Esophagus muscularis mucosa (tissue), 4 donors: ENCODE data around the gene NR2F6. TPM values are rescaled to one million over a fixed set of nuclear protein-coding genes. Genes with fewer than 3 reads are reported as not detected.

Experiments used
- DNase-seq: peaks from one replicate; pipeline ENCODE4 v3.0.0-alpha.2; 2017; ENCODE audit errors: extremely low spot score
- H3K27ac ChIP-seq, 4 donors: fragments of 200-600 bp; sonication (generic); replicated peaks in 1 of 4; 1 replicate in 3 of 4; 2 replicates in 1 of 4; pipeline ENCODE4 v1.5.1; 2016 to 2019; ENCODE audit warnings: mild to moderate bottlenecking in 1 of 4
- H3K27me3 ChIP-seq, 4 donors: fragments of 200-600 bp; sonication (generic); one replicate each; pipeline versions ENCODE4 v1.5.1 to v1.6.0; 2016 to 2019
- H3K36me3 ChIP-seq, 4 donors: fragments of 200-600 bp; sonication (generic); one replicate each; pipeline ENCODE4 v1.5.1; 2016 to 2019
- H3K4me1 ChIP-seq, 4 donors: fragments of 200-600 bp; sonication (generic); one replicate each; pipeline ENCODE4 v1.5.1; 2016 to 2019
- H3K4me3 ChIP-seq, 4 donors: fragments of 200-600 bp; sonication (generic); 1 replicate in 2 of 4; 2 replicates in 2 of 4; pipeline ENCODE4 v1.5.1; 2016 to 2019; ENCODE audit warnings: mild to moderate bottlenecking in 4 of 4, moderate library complexity in 1 of 4
- H3K9me3 ChIP-seq, 4 donors: fragments of 200-600 bp; sonication (generic); 1 replicate in 3 of 4; 2 replicates in 1 of 4; pipeline ENCODE4 v1.5.1; 2016 to 2019
- CTCF ChIP-seq, 3 experiments: fragments of 200-600 bp in 2 of 3; fragments of 450-650 bp in 1 of 3; sonication (generic) in 2 of 3; IDR thresholded peaks; one replicate each; pipeline ENCODE4 v1.5.1; 2017 to 2019; ENCODE audit warnings: antibody characterized with exemption in 3 of 3, mild to moderate bottlenecking in 2 of 3, moderate library complexity in 1 of 3
- EP300 ChIP-seq: sonication (generic); formaldehyde crosslinking; IDR thresholded peaks from one replicate; pipeline ENCODE4 v1.6.1; 2017; ENCODE audit warnings: antibody characterized with exemption
- POLR2A ChIP-seq: fragments of 450-650 bp; IDR thresholded peaks from one replicate; pipeline ENCODE4 v1.6.1; 2017; ENCODE audit warnings: antibody characterized with exemption, moderate library complexity, mild to moderate bottlenecking, low read depth
- POLR2AphosphoS5 ChIP-seq, 2 donors: sonication (generic); formaldehyde crosslinking; IDR thresholded peaks; one replicate each; pipeline ENCODE4 v1.6.1; 2017; ENCODE audit warnings: antibody characterized with exemption in 2 of 2
- WGBS: methylation state at CpG from one replicate; pipeline ENCODE4 v1.1.5; 2018; 5-methylcytosine and 5-hydroxymethylcytosine counted together
- intact Hi-C: fragments of 100-400 bp; cut with DNase I; formaldehyde crosslinking; loops from one replicate; pipeline ENCODE4 v1.15.1; 2023
- total RNA-seq, 4 donors: library from RNA; depleted of rRNA; stranded (reverse); fragments of >200 nt; gene quantifications; one replicate each; pipeline versions ENCODE4 v1.1.0 to v1.2.1, GENCODE V29; 2016

The NR2F6 gene
- total RNA-seq, 4 donors from 2014 or later = 38.6 to 88.0 (median 61.2) TPM

DNA sequence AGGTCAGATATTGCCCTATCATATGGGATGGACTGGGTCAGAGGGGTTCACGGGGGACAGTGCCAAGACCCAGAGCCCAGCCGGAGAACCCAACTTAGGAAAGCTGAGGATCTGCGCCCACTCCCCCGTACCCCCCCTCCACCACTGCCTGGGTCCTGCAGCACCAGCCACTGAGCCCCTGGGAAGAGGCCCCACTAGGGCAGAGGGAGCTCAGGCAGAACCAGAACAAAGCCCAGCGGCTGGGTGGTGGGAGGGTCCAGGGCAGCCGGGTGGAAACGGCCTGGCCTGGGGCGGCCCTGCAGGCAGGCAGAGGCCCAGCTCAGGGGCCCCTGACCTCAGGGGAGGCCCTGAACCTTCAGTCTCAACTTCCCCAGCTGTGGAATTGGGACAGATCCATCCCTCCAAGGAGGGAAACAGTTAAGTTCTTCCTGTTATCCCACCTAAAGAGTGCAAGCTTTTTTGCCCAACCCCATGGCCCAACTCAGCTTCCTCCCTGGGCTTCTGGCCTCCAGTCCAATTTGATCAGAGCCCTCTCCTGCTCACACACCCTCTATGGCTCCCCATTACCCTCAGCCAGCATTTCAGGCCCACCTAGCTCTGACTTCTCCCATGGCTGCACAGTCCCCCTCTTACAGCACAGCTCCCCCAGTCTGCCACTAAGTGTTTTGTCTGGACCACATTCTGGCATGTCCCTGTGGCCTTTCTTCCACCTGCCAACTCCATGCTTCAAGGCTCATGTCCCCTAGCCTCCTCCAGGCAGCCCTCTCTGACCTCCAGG lies 3.1 kb downstream of the NR2F6 start:
- peaks cover 4 to 30% (median 25%) of the 10 kb centered on the region in 4 donors for H3K36me3 ChIP-seq
- no peak for DNase-seq
- peak overlapping the region in 3 of 4 donors; percentile 76 to 97 (median 92) for H3K4me3 ChIP-seq
- peaks cover 37 to 71% (median 51%) of the 10 kb centered on the region in 4 donors for H3K4me1 ChIP-seq
- peak overlapping the region; percentile 82 to 90 (median 87) for H3K27ac ChIP-seq
- intact Hi-C loops = no loop called here
- H3K27me3 ChIP-seq = no peaks in the 10 kb centered on the region
- H3K9me3 ChIP-seq = no peaks in the 10 kb centered on the region
- WGBS = no CpG with 5 or more reads among the region's 8 CpGs
- TF ChIP-seq CTCF (IDR thresholded peaks at IDR 0.05) (no peak), POLR2AphosphoS5 (IDR thresholded peaks at IDR 0.05) (no peak), POLR2A (no peak), EP300 (no peak)

GRCh38 chr19:17240826-17241399 lies 4.8 kb downstream of the NR2F6 start:
- DNase-seq = no peak
- no peaks in the 10 kb centered on the region for H3K9me3 ChIP-seq
- peaks cover 36 to 71% (median 51%) of the 10 kb centered on the region in 4 donors for H3K4me1 ChIP-seq
- TF ChIP-seq CTCF (IDR thresholded peaks at IDR 0.05) (no peak), POLR2A (no peak), EP300 (no peak), POLR2AphosphoS5 (IDR thresholded peaks at IDR 0.05) (no peak)
- H3K36me3 ChIP-seq = peaks cover 4 to 36% (median 31%) of the 10 kb centered on the region in 4 donors
- no peak overlapping the region for H3K4me3 ChIP-seq
- intact Hi-C loops = no loop called here
- WGBS = 97% methylated on average over 6 of the region's 6 CpGs
- no peaks in the 10 kb centered on the region for H3K27me3 ChIP-seq
- peak overlapping the region; percentile 82 to 90 (median 87) for H3K27ac ChIP-seq

DNA sequence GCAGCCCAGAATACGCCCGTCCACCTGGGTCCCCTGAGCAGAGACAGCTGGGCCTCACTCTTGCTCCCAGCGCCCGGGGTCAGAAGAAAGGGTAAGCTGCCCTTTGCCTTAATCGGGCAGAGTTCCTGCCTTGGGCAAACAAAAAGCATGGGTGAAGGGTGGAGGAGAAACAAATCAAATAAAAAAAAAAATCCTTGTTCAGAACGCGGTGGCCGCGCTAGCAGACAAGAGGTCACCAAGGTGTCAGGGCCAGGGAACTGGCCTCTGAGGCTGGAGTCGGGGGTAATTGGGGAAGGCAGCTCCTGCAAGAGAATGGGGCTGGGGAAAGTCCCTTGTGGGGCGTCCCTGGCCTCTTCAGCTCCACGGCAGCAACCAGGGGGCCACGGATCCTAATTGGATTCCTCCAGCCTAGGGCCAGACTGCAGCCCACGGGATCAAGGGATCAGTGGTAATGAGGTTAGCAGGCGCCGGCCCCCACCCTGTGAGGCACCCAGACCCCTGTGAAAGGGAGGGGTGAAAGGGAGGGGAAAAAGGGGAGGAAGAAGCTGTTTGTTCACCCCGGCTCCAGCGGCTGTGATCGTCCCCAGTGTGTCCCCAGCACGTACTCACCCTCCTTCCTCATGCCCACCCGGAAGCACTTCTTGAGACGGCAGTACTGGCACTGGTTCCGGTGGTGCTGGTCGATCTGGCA lies 5.5 kb downstream of the NR2F6 start:
- WGBS = 72% methylated on average over 20 of the region's 24 CpGs
- no peaks in the 10 kb centered on the region for H3K27me3 ChIP-seq
- no peak overlapping the region for H3K4me3 ChIP-seq
- H3K4me1 ChIP-seq = peaks cover 39 to 78% (median 58%) of the 10 kb centered on the region in 4 donors
- peak overlapping the region in 2 of 4 donors; percentile 16 to 45 for H3K27ac ChIP-seq
- H3K36me3 ChIP-seq = peaks cover 4 to 36% (median 31%) of the 10 kb centered on the region in 4 donors
- no peak for TF ChIP-seq POLR2AphosphoS5 (IDR thresholded peaks at IDR 0.05)
- no peak for TF ChIP-seq POLR2A
- no peak for TF ChIP-seq CTCF (IDR thresholded peaks at IDR 0.05)
- no peaks in the 10 kb centered on the region for H3K9me3 ChIP-seq
- intact Hi-C loops = no loop called here
- DNase-seq = no peak

DNA sequence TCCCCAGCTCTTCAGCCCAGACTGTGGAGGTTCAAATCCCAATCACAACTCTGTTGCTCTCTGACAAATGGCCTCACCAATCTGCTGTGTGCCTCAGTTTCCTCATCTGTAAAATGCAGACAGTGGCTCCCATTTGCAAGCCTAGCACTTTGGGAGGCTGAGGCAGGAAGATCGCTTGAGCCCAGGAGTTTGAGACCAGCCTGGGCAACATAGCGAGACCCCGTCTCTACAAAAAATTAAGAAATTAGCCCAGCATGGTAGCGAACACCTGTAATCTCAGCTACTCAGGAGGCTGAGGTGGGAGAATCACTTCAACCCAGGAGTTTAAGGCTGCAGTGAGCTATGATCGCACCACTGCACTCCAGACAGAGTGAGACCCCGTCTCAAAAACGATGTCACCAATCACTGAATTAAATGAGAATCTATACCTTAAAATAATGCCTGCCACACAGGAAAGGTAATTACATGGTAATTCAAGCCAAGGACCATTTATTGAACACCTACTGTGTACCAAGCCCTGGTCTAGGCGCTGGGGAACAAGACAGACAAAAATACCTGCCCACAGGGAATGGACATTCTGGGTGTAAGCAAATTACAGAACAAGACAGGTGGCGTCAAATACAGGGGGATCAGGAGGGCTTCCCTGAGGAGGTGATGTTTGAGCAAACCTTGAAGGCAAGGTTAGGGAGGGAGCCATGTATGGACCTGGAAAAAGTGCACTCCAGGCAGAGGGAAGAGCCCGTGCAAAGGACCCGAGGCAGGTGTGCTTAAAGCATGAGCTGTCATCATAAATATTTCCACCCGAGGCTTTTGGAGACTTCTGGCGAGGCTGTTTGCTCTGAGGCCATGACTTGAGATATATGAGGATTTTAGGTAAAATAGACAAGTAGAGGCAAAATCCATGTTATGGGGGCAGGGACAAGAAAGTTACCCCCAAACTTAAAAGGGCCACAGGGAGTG lies 7.7 kb downstream of the NR2F6 start:
- no peak for TF ChIP-seq CTCF (IDR thresholded peaks at IDR 0.05)
- TF ChIP-seq EP300 = no peak
- no peak for TF ChIP-seq POLR2AphosphoS5 (IDR thresholded peaks at IDR 0.05)
- no peak for TF ChIP-seq POLR2A
- intact Hi-C loops = no loop called here
- peaks cover 4 to 48% (median 41%) of the 10 kb centered on the region in 4 donors for H3K36me3 ChIP-seq
- H3K4me3 ChIP-seq = no peak overlapping the region
- H3K4me1 ChIP-seq = peaks cover 42 to 72% (median 56%) of the 10 kb centered on the region in 4 donors
- DNase-seq = no peak
- WGBS = 90% methylated on average over 13 of the region's 13 CpGs
- H3K27ac ChIP-seq = no peak overlapping the region
- H3K27me3 ChIP-seq = no peaks in the 10 kb centered on the region
- H3K9me3 ChIP-seq = no peaks in the 10 kb centered on the region
